Measurements from ENCODE around the gene HTRA3.

The HTRA3 gene

GRCh38 chr4:8269535-8270417 is at the start of gene HTRA3:
Gene HTRA3 (plus strand): TSS chr4:8269754. CDS start chr4:8269969, 215 bp downstream.
- DNase-seq (ENCODE audit: low read depth in 2 of 2) = no peak

DNA sequence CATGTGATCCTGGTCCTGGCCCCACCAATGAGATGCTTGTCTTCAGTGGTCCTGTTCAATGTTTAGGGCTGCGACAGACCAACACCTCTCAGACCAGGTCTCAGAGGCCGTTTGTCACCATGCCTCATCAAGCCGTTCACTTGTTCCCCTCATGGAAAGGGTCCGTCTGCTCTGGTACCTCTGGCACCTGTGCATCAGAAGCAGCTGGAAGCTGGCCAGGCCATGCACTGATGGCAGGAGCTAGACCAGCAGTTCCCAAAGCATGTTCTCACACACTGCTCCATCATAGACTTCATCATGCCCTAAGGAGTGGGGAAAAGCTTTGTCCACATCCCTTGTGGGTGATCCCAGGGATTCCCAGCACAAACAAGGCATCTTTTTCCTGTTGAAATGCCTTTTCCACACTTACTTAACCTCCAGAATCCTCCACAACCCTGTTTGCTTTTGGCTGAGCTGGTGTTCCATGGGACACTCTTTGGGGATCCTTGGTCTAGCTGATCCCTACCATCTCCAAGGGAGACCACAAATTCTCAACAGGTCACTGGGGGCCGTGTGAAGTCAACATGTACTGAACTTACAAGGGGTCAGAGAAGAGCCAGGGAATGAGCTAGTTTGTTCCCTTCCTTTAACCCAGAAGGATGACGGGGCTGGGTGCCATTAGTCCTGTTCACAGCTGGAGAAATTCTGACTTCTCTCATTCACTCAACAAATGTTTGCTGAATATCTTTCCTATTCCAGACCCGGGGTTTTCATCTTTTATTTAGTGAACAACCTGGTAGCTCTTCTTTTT is 48.7 kb upstream of the HTRA3 start:
- DNase-seq (ENCODE audit: low read depth in 2 of 2) = no peak

DNA sequence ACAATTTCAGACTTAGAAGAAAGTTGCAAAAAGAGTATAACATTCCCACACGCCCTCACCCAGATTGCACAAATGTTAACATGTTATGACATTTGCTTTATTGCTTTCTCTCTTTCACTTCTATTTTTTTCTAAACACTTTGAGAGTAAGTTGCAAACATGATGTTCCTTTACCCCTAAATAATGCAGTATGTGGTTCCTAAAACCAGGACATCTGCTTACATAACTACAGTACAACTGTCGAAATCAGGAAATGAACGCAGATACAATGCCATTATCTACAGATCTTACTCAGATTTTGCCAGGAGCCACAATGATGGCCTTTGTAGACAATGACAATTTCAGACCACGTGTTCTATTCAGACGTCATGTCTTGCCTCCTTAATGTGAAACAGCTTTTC is 48.1 kb upstream of the HTRA3 start:
- no peak for DNase-seq (ENCODE audit: low read depth in 2 of 2)

DNA sequence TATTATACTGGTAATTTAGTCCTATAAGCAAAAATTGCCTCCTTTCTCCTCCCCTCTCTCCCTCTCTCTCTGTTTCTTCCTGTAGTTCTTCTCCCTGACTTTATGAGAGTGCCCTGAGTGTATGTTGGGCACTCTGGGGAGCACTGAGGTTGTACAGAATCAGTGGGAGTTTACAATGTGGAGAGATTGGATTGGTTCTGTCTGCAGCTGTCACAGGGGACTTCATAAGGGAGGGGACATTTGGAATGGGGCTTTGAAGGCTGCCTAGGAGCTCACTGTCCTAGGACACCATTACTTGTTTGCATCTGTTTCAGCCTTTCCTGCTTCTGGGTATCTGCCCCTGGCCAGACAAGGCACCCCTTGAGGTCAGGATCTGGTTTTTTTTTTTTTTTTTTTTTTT is 47.6 kb upstream of the HTRA3 start:
- DNase-seq (ENCODE audit: low read depth in 2 of 2) = no peak

GRCh38 chr4:8222609-8223388 is 46.8 kb upstream of the HTRA3 start:
- DNase-seq (ENCODE audit: low read depth in 2 of 2) = no peak

- no peak for DNase-seq (ENCODE audit: low read depth in 2 of 2)
Measured at GRCh38 chr4:8224267-8224974, 45.1 kb upstream of the HTRA3 start.

GRCh38 chr4:8224975-8225625 is 44.5 kb upstream of the HTRA3 start:
- DNase-seq (ENCODE audit: low read depth in 2 of 2) = no peak

GRCh38 chr4:8225706-8226443 is 43.7 kb upstream of the HTRA3 start:
- DNase-seq (ENCODE audit: low read depth in 2 of 2) = no peak

DNA sequence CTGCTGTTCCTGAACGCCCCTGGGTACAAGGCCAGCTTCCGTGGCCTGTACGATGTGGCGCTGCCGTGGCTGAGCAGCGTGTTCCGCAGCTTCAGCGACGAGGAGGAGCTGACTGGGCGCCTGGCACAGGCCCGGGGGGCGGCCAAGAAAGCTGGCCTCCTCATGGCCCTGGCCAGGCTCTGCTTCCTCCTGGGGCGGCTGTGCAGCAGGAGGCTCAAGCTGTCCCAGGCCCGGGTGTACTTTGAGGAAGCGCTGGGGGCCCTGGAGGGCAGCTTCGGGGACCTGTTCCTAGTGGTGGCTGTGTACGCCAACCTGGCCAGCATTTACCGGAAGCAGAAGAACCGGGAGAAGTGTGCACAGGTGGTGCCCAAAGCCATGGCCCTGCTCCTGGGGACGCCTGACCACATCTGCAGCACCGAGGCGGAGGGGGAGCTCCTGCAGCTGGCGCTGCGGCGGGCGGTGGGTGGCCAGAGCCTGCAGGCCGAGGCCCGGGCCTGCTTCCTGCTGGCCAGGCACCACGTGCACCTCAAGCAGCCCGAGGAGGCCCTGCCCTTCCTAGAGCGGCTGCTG is 42.3 kb upstream of the HTRA3 start:
- DNase-seq (ENCODE audit: low read depth in 2 of 2) = no peak

DNA sequence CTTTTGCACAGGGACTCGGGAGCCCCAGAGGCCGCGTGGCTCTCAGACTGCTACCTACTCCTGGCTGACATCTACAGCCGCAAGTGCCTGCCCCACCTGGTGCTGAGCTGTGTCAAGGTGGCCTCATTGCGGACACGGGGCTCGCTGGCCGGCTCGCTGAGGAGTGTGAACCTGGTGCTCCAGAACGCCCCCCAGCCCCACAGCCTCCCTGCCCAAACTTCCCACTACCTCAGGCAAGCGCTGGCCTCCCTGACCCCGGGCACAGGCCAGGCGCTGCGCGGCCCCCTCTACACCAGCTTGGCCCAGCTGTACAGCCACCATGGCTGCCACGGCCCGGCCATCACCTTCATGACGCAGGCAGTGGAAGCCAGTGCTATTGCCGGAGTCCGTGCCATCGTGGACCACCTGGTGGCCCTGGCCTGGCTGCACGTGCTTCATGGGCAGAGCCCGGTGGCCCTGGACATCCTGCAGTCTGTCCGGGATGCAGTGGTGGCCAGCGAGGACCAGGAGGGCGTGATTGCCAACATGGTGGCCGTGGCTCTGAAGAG is 41.7 kb upstream of the HTRA3 start:
- no peak for DNase-seq (ENCODE audit: low read depth in 2 of 2)

- DNase-seq (ENCODE audit: low read depth in 2 of 2) = peak; percentile 7 to 46
Measured at GRCh38 chr4:8228319-8229250, 41.0 kb upstream of the HTRA3 start.

DNA sequence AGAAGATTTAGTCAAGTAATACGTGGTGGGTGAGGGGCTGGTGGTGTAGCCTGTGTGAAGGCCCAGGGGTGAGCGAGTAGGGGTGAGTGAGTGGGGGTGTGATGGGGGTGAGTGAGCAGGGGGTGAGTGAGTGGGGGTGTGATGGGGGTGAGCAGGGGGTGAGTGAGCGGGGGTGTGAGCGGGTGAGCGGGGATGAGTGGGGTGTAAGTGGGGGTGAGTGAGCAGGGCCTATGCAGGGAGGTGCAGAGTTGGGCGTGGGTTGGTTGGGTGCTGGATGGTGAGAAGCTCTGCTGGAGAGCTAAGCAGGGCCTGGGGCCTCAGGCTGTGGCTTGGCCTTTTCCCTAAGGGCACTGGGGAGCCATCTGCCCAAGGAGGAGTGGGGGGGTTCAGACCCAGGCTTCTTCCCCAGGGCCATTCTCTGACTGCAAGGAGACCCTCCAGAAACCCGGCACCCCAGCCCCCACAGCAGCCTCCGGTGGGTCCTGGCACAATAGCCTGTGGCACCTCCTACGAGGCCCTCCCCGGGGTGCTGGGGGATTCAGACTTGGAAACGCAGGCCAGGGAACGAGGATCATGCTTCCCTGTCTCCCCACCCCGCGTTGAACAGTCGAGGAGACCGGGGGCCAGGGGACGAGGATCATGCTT is 40.1 kb upstream of the HTRA3 start:
- DNase-seq (ENCODE audit: low read depth in 2 of 2) = no peak

DNA sequence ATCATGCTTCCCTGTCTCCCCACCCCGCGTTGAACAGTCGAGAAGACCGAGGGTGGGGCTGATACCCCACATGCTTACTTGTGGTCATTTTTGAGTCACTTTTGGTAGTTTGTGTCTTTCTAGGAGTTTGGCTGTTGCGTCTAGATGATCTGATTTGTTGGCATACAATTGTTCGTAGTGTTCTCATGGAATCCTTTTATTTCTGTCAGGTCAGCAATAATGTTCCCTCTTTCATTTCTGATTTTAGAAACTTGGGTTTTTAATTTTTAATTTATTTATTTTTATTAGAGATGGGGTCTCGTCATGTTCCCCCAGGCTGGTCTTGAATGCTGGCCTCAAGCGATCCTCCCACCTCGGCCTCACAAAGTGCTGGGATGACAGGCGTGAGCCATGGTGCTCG is 39.5 kb upstream of the HTRA3 start:
- DNase-seq (ENCODE audit: low read depth in 2 of 2) = no peak

DNA sequence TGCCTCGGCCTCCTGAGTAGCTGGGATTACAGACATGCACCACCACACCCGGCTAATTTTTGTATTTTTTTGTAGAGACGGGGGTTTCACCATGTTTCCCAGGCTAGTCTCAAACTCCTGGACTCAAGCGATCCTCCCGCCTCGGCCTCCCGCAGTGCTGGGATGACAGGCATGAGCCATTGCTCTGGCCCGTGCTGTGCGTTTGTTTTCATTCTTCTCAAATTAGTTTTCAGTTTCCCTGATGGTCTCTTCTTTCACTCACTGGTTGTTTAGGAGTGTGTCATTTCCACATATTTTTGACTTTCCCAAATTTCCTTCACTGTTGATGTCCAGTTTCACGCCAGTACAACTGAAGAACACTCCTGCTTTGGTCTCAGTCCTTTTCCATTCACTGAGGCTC is 38.7 kb upstream of the HTRA3 start:
- DNase-seq (ENCODE audit: low read depth in 2 of 2) = no peak

- DNase-seq (ENCODE audit: low read depth in 2 of 2) = no peak
Measured at GRCh38 chr4:8231551-8232049, 38.0 kb upstream of the HTRA3 start.

- DNase-seq (ENCODE audit: low read depth in 2 of 2) = no peak
Measured at GRCh38 chr4:8232748-8233147, 36.8 kb upstream of the HTRA3 start.

- DNase-seq (ENCODE audit: low read depth in 2 of 2) = no peak
Measured at GRCh38 chr4:8233672-8234484, 35.7 kb upstream of the HTRA3 start.

Measured in stimulated activated CD8-positive, alpha-beta memory T cell treated with anti-CD3 and anti-CD28 coated beads, Interleukin-2, amount 100 ng/mL, for 1 hour (primary cell).